ENCODE data around the gene BMPER. TPM values are rescaled to one million over a fixed set of nuclear protein-coding genes. Genes with fewer than 3 reads are reported as not detected.

BMPER gene
- total and polyA plus RNA-seq, 2 donors (not counting 1 experiment from before 2014, with no cell fraction given) = 12.2 to 15.9 TPM

DNA sequence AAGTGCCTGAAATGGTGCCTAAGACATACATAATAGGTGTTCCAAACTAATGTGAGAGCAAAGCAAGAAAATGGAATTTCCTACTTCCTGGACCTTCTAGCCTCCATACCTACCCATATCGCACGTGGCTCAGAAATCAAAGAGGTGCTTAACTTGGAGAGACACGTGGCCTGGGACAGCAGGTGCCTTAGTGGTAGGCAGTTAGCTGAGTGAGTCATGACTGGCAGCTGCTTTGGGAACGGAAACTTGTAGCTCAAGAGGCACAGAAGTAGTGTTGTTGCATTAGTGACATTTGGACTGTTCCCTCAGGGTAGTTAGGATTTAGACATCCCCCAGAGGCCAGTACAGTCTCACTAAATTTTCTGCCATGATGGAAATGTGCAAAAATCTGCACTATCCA, 12.0 kb upstream of the BMPER start:
- Histone ChIP-seq H3K9me3 (ENCODE audit: control insufficient read depth, insufficient read depth, low read depth, low read length) (no peaks in the 10 kb centered on the region), H2AFZ (ENCODE audit: low read length) (no peak overlapping the region), H3K79me2 (ENCODE audit: control insufficient read depth, insufficient read depth, low read length) (no peaks in the 10 kb centered on the region), H3K36me3 (ENCODE audit: control insufficient read depth, insufficient read depth, low read length) (no peaks in the 10 kb centered on the region), H3K27ac (ENCODE audit: insufficient read depth, low read length) (no peak overlapping the region), H3K27me3 (ENCODE audit: control insufficient read depth, insufficient read depth, low read length) (no peaks in the 10 kb centered on the region), H3K4me1 (ENCODE audit: control insufficient read depth, extremely low read depth, insufficient read depth, low read length) (peaks cover 3% of the 10 kb centered on the region), H3K4me2 (ENCODE audit: extremely low read depth, insufficient read depth, low read length) (no peak overlapping the region), H3K4me3 (replicated peaks in 1 of 4; ENCODE audit: control extremely low read depth in 1 of 4, insufficient read depth in 1 of 4, low read depth in 3 of 4, low read length in 4 of 4) (no peak overlapping the region), H4K20me1 (ENCODE audit: control insufficient read depth, extremely low read depth, insufficient read depth, low read length) (no peaks in the 10 kb centered on the region), H3K9ac (ENCODE audit: insufficient read depth, low read length) (no peak overlapping the region)
- no peak for TF ChIP-seq EZH2 (IDR thresholded peaks at IDR 0.05; ENCODE audit: low read length, missing control alignments)
- TF ChIP-seq, protein P1, sequence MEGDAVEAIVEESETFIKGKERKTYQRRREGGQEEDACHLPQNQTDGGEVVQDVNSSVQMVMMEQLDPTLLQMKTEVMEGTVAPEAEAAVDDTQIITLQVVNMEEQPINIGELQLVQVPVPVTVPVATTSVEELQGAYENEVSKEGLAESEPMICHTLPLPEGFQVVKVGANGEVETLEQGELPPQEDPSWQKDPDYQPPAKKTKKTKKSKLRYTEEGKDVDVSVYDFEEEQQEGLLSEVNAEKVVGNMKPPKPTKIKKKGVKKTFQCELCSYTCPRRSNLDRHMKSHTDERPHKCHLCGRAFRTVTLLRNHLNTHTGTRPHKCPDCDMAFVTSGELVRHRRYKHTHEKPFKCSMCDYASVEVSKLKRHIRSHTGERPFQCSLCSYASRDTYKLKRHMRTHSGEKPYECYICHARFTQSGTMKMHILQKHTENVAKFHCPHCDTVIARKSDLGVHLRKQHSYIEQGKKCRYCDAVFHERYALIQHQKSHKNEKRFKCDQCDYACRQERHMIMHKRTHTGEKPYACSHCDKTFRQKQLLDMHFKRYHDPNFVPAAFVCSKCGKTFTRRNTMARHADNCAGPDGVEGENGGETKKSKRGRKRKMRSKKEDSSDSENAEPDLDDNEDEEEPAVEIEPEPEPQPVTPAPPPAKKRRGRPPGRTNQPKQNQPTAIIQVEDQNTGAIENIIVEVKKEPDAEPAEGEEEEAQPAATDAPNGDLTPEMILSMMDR (conservative IDR thresholded peaks at IDR 0.05 in 1 of 2, IDR thresholded peaks at IDR 0.05 in 1 of 2; ENCODE audit: low read depth in 1 of 2, low read length in 2 of 2) = no peak
- DNase-seq (ENCODE audit: low read depth in 2 of 2) = no peak

DNA sequence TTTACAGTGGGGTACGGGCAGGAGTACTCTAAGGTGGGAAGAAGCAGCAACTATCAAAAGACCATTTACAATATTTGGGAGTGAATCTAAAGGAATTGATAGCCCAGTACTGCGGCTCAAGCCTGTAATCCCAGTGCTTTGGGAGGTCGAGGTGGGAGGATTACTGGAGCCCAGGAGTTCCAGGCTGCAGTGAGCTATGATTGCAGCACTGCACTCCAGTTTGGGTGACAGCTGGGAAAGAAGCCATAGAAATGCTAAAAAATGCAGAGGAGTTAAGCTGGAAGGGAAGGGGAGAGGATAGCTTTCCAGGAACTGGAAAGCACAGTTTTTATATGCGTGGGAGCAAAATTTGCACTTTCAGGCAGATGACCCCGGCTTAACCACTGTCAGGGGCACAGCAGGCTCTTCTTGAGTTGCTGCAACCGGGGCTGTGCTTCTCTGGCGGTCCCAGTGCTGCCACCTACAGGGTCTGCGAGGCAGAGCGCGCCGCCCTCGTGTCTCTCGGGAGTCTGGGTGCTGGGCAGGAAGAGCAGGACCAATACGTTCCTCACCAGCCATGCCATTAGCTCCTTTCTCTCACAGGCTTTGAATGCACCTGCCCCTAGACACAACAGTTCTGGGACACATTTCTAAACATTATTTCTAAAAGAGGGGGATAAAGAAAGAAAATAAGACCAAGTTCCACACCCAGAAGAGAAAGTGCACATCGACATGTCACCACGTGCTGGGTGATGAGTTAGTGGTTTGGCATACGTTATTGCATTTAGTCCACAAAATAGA, 10.1 kb upstream of the BMPER start:
- Histone ChIP-seq H2AFZ (ENCODE audit: low read length) (no peak overlapping the region), H3K27me3 (ENCODE audit: control insufficient read depth, insufficient read depth, low read length) (no peaks in the 10 kb centered on the region), H4K20me1 (ENCODE audit: control insufficient read depth, extremely low read depth, insufficient read depth, low read length) (no peaks in the 10 kb centered on the region), H3K36me3 (ENCODE audit: control insufficient read depth, insufficient read depth, low read length) (no peaks in the 10 kb centered on the region), H3K9me3 (ENCODE audit: control insufficient read depth, insufficient read depth, low read depth, low read length) (no peaks in the 10 kb centered on the region), H3K9ac (ENCODE audit: insufficient read depth, low read length) (no peak overlapping the region), H3K27ac (ENCODE audit: insufficient read depth, low read length) (no peak overlapping the region), H3K4me1 (ENCODE audit: control insufficient read depth, extremely low read depth, insufficient read depth, low read length) (peaks cover 6% of the 10 kb centered on the region), H3K4me2 (ENCODE audit: extremely low read depth, insufficient read depth, low read length) (peak overlapping the region; percentile 13), H3K4me3 (replicated peaks in 1 of 4; ENCODE audit: control extremely low read depth in 1 of 4, insufficient read depth in 1 of 4, low read depth in 3 of 4, low read length in 4 of 4) (no peak overlapping the region), H3K79me2 (ENCODE audit: control insufficient read depth, insufficient read depth, low read length) (no peaks in the 10 kb centered on the region)
- TF ChIP-seq, protein P1 (conservative IDR thresholded peaks at IDR 0.05 in 1 of 2, IDR thresholded peaks at IDR 0.05 in 1 of 2; ENCODE audit: low read depth in 1 of 2, low read length in 2 of 2) = peak; percentile 90 to 95
- no peak for TF ChIP-seq EZH2 (IDR thresholded peaks at IDR 0.05; ENCODE audit: low read length, missing control alignments)
- DNase-seq (ENCODE audit: low read depth in 2 of 2) = peak; percentile 76 to 78

DNA sequence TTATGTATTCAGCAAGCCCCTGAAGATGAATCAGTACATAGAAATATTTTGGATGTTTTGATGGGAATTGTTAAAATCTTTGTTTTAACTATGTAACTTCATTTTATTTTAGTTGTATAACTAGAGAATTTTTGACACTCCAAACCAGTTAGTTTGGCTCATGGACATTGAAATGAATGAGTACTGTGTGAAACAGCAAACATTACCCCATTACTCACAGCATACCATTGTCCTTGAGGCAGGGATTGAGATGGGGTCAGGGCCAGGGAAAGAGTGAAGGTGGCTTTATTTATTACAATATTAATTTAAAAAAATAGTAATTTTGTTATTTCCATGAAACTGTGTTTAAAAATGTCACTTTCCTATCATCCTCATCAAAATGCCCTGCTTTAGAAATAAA, 4.8 kb upstream of the BMPER start:
- H3K4me2 ChIP-seq (ENCODE audit: extremely low read depth, insufficient read depth, low read length) = no peak overlapping the region
- no peak overlapping the region for H3K27ac ChIP-seq (ENCODE audit: insufficient read depth, low read length)
- peak in 1 of 2 donors; percentile 54 for DNase-seq (ENCODE audit: low read depth in 2 of 2)
- H3K4me3 ChIP-seq (replicated peaks in 1 of 4; ENCODE audit: control extremely low read depth in 1 of 4, insufficient read depth in 1 of 4, low read depth in 3 of 4, low read length in 4 of 4) = no peak overlapping the region
- H3K9me3 ChIP-seq (ENCODE audit: control insufficient read depth, insufficient read depth, low read depth, low read length) = no peaks in the 10 kb centered on the region
- no peaks in the 10 kb centered on the region for H3K36me3 ChIP-seq (ENCODE audit: control insufficient read depth, insufficient read depth, low read length)
- H3K9ac ChIP-seq (ENCODE audit: insufficient read depth, low read length) = no peak overlapping the region
- TF ChIP-seq, protein P1 (conservative IDR thresholded peaks at IDR 0.05 in 1 of 2, IDR thresholded peaks at IDR 0.05 in 1 of 2; ENCODE audit: low read depth in 1 of 2, low read length in 2 of 2) = no peak
- TF ChIP-seq EZH2 (IDR thresholded peaks at IDR 0.05; ENCODE audit: low read length, missing control alignments) = no peak
- H3K79me2 ChIP-seq (ENCODE audit: control insufficient read depth, insufficient read depth, low read length) = peaks cover under 1% of the 10 kb centered on the region
- no peaks in the 10 kb centered on the region for H3K27me3 ChIP-seq (ENCODE audit: control insufficient read depth, insufficient read depth, low read length)
- peaks cover 15% of the 10 kb centered on the region for H3K4me1 ChIP-seq (ENCODE audit: control insufficient read depth, extremely low read depth, insufficient read depth, low read length)
- H2AFZ ChIP-seq (ENCODE audit: low read length) = no peak overlapping the region
- H4K20me1 ChIP-seq (ENCODE audit: control insufficient read depth, extremely low read depth, insufficient read depth, low read length) = no peaks in the 10 kb centered on the region
